Ovary (tissue), 9 donors: ENCODE results near the gene TMUB1. TPM values are rescaled to one million over a fixed set of nuclear protein-coding genes. Genes with fewer than 3 reads are reported as not detected.

Experiments used
- DNase-seq, 5 donors: peaks; one replicate each; pipeline ENCODE4 v3.0.0-alpha.2; 2019 to 2020
- H3K27ac ChIP-seq, 2 donors: fragments of 200-600 bp; one replicate each; pipeline versions ENCODE4 v1.5.1 to v1.8.0; 2019 to 2022
- H3K27me3 ChIP-seq: fragments of 200-600 bp; one replicate; pipeline ENCODE4 v1.8.0; 2022
- H3K36me3 ChIP-seq: fragments of 200-600 bp; sonication (generic); one replicate; pipeline ENCODE4 v1.5.1; 2019
- H3K4me1 ChIP-seq: one replicate; pipeline ENCODE4 v1.8.1; 2013; ENCODE audit warnings: mild to moderate bottlenecking, moderate library complexity; ENCODE audit not compliant: insufficient read depth
- H3K4me3 ChIP-seq: fragments of 200-600 bp; sonication (generic); one replicate; pipeline ENCODE4 v1.5.1; 2017
- H3K9me3 ChIP-seq, 2 donors: fragments of 200-600 bp in 1 of 2; sonication (generic) in 1 of 2; one replicate each; pipeline versions ENCODE4 v1.5.1 to v1.8.1; 2013 to 2019; ENCODE audit warnings: mild to moderate bottlenecking in 1 of 2, moderate library complexity in 1 of 2
- EP300 ChIP-seq: sonication (generic); formaldehyde crosslinking; IDR thresholded peaks from one replicate; pipeline ENCODE4 v1.6.1; 2017; ENCODE audit warnings: antibody characterized with exemption
- POLR2A ChIP-seq: fragments of 450-650 bp; IDR thresholded peaks from one replicate; pipeline ENCODE4 v1.6.1; 2017; ENCODE audit warnings: antibody characterized with exemption, mild to moderate bottlenecking, moderate library complexity
- WGBS, 3 donors: extraction: QIAGEN DNeasy Blood & Tissue Kit in 1 of 3; methylation state at CpG; one replicate each; pipeline versions ENCODE4 v1.1.5 to v1.1.7; 2013 to 2017; 5-methylcytosine and 5-hydroxymethylcytosine counted together
- intact Hi-C, 4 donors: fragments of 100-400 bp; cut with DNase I; formaldehyde crosslinking; loops; one replicate each; pipeline versions ENCODE4 v1.11.0 to v1.15.1; 2022 to 2023
- polyA plus RNA-seq, 2 donors: library from polyadenylated mRNA; stranded (reverse); fragments of 200-250 nt in 1 of 2; fragments of 350-450 nt in 1 of 2; fragmentation: Illumina TruSeq in 1 of 2; extraction: RNeasy Lipid Tissue Mini Kit (QIAGEN cat#74804) in 1 of 2; gene quantifications; one replicate each; pipeline ENCODE4 v1.2.3, GENCODE V29; 2013 to 2014
- total RNA-seq, 7 donors: library from RNA; depleted of rRNA in 2 of 7; stranded (reverse); fragments of >200 nt in 2 of 7; fragmentation: NEBNext Ultra II Directional in 3 of 7; extraction: Animal tissue kit (Norgen Biotek cat#: 25700) in 3 of 7; gene quantifications; one replicate each; pipeline versions ENCODE4 v1.1.0 to v1.2.4, GENCODE V29; 2016 to 2023
- TF ChIP-seq, protein P1 (sequence below), 3 donors: fragments of 450-650 bp in 2 of 3; fragments of 200-600 bp in 1 of 3; IDR thresholded peaks; one replicate each; pipeline versions ENCODE4 v1.5.1 to v1.8.0; 2016 to 2022; ENCODE audit warnings: antibody characterized with exemption in 3 of 3, mild to moderate bottlenecking in 1 of 3
- donor health status: DM: no; HTN: no; CAD: no; lungs with moderate emphysema.
- donor health status: DM: no; HTN: no; CAD: no.
- donor health status: Bipolar disorder and iron deficiency.
- donor health status: DM: yes; HTN: yes; CAD: no.
- donor health status: DM: no; HTN: no; CAD: no.
- donor health status: DM: yes; HTN: yes; CAD: no.

Gene TMUB1
- total and polyA plus RNA-seq, 9 donors, result 1.9 to 40.3 (median 28.8) TPM

DNA sequence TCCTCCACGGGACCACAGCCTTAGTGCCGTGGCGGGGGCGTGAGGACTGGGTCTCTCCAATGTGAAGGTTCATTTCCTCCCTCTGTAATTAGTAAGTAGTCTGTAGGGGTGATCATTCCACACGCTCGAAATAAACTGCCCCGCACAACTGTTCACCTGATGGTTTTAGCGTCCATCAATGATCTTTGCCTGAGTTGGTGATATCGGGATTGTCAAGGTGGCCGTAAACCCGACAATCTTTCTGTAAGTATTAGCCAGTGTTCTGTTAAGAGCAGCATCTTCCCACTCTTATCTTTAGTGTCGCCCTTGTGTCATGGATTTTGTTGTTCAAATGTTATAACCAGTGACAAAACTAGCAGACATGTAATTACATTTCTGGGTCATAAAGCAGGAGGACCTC, 20.7 kb upstream of the TMUB1 start:
- TF ChIP-seq, protein P1, sequence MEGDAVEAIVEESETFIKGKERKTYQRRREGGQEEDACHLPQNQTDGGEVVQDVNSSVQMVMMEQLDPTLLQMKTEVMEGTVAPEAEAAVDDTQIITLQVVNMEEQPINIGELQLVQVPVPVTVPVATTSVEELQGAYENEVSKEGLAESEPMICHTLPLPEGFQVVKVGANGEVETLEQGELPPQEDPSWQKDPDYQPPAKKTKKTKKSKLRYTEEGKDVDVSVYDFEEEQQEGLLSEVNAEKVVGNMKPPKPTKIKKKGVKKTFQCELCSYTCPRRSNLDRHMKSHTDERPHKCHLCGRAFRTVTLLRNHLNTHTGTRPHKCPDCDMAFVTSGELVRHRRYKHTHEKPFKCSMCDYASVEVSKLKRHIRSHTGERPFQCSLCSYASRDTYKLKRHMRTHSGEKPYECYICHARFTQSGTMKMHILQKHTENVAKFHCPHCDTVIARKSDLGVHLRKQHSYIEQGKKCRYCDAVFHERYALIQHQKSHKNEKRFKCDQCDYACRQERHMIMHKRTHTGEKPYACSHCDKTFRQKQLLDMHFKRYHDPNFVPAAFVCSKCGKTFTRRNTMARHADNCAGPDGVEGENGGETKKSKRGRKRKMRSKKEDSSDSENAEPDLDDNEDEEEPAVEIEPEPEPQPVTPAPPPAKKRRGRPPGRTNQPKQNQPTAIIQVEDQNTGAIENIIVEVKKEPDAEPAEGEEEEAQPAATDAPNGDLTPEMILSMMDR (IDR thresholded peaks at IDR 0.05), result no peak
- no peak for TF ChIP-seq EP300
- no peak for TF ChIP-seq POLR2A
- intact Hi-C loops, result no loop called here
- Histone ChIP-seq H3K36me3 (no peaks in the 10 kb centered on the region), H3K27ac (no peak overlapping the region), H3K9me3 (no peaks in the 10 kb centered on the region), H3K4me1 (peaks cover 4% of the 10 kb centered on the region), H3K27me3 (no peaks in the 10 kb centered on the region), H3K4me3 (no peak overlapping the region)
- 78 to 87% (median 81%) methylated on average over 12 of the region's 12 CpGs for WGBS, 3 donors
- no peak for DNase-seq

DNA sequence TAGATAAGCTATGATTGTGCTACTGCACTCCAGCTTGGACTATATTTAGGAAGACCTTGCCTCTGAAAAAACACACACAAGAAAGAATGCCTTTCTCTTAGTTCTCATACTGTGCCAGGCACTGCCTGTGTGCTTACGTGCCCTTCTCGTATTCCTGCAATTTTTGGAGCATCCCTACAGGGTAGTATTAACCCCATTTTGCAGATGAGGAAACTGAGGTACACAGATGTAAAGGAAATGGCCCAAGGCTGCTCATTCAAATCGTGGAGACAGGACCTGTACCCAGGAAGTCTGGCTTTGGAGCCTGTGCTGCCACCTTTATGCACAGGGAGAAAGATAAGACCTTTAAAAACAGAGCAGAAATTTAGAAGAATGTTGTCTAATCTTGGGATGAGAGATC, 19.7 kb upstream of the TMUB1 start:
- no peak overlapping the region for H3K4me3 ChIP-seq
- H3K27ac ChIP-seq, result no peak overlapping the region
- H3K27me3 ChIP-seq, result no peaks in the 10 kb centered on the region
- H3K9me3 ChIP-seq, result no peaks in the 10 kb centered on the region
- TF ChIP-seq, protein P1 (IDR thresholded peaks at IDR 0.05), result no peak
- TF ChIP-seq EP300 (no peak), POLR2A (no peak)
- H3K4me1 ChIP-seq, result no peaks in the 10 kb centered on the region
- intact Hi-C loops, result no loop called here
- no peaks in the 10 kb centered on the region for H3K36me3 ChIP-seq
- 77 to 89% (median 88%) methylated on average over 3 of the region's 3 CpGs for WGBS, 3 donors
- DNase-seq, result no peak

DNA sequence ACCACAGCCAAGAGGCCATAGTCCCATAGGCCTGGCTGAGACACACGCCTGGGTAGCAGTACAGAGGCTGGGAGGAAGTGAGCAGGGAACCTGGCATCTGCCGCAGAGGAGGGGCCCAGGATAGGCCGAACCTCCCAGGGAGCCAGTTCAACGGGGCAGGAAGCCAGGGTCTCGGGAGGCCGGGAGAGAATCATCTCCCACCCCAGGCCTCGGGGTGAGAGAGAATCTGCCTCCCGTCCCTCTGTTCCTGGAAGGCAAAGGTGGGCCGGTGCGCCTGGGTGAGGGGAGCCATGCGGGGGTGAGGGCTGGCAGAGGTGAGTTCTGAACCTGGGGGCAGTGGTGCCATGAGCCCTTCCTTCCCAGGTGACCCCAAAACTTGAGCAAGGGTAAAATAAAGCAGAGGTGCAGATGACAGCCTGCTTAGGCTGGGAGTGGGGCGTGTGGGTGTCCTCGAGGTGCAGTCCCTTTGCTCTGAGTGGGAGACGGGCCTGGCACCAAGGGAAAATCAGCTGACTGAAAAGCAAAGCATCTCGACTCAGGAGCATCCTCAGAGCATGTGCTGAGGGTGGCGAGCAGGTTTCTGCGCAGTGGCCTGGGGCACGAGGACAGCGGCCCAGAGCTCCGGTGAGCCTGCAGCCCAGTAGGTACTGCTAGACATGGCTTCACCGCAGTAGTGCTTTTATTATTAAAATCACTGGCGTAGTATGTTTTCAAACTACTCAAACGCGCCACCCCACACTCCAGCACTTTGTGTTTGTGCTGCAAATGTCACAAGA, 18.5 kb upstream of the TMUB1 start:
- no peak overlapping the region for H3K27ac ChIP-seq
- no peaks in the 10 kb centered on the region for H3K36me3 ChIP-seq
- WGBS, 3 donors, result 75 to 77% (median 76%) methylated on average over 24 of the region's 24 CpGs
- intact Hi-C loops, result no loop called here
- no peaks in the 10 kb centered on the region for H3K4me1 ChIP-seq
- H3K27me3 ChIP-seq, result no peaks in the 10 kb centered on the region
- H3K9me3 ChIP-seq, result no peaks in the 10 kb centered on the region
- peak in 1 of 5 donors; percentile 19 for DNase-seq
- H3K4me3 ChIP-seq, result no peak overlapping the region
- TF ChIP-seq, protein P1 (IDR thresholded peaks at IDR 0.05), result no peak
- TF ChIP-seq POLR2A, result no peak
- no peak for TF ChIP-seq EP300

DNA sequence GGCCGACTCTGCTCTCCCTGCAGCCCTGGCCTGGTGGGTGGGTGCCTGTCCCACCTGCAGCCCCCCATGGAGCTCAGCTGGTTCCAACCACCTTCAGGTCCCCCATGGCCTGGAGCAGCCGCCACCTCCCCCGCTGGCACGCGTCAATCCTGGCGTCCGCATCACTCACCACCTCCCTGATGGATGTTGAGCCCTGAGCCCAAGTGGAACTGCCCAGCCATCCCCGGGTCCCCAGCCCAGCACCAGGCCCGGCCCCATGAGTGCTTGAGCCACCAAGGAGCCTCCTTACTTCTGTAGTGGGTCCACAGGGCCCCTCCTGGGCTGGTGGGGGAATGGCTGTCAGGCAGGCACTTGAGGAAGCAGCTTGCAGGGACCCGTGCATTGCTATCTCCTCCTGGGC, 17.6 kb upstream of the TMUB1 start:
- DNase-seq, result peak in 1 of 5 donors; percentile 28
- intact Hi-C loops, result no loop called here
- H3K4me3 ChIP-seq, result no peak overlapping the region
- WGBS, 3 donors, result 88 to 95% (median 89%) methylated on average over 10 of the region's 10 CpGs
- no peak overlapping the region for H3K27ac ChIP-seq
- H3K36me3 ChIP-seq, result no peaks in the 10 kb centered on the region
- no peaks in the 10 kb centered on the region for H3K27me3 ChIP-seq
- peaks cover 2% of the 10 kb centered on the region for H3K4me1 ChIP-seq
- H3K9me3 ChIP-seq, result no peaks in the 10 kb centered on the region
- no peak for TF ChIP-seq EP300
- TF ChIP-seq, protein P1 (IDR thresholded peaks at IDR 0.05), result no peak
- no peak for TF ChIP-seq POLR2A
